DND-41 (cell line): ENCODE data around the gene TM4SF18.

Experiments used
- ATAC-seq: fragments of 200-7000 bp; cut with Tn5 transposase; 3 replicates; pipeline ENCODE4 v1.9.1; 2021; ENCODE audit warnings: low read depth; ENCODE audit not compliant: insufficient read depth
- DNase-seq: peaks from one replicate; pipeline ENCODE4 v3.0.0-alpha.2; 2020
- H2AFZ ChIP-seq: 2 replicates; pipeline ENCODE4 v1.6.0; 2012; ENCODE audit warnings: low read depth, low read length
- H3K27ac ChIP-seq: 2 replicates; pipeline ENCODE4 v1.5.1; 2012; ENCODE audit warnings: low read length, inconsistent platforms
- H3K27me3 ChIP-seq: fragments of 200-600 bp; sonication (generic); 2 replicates; pipeline ENCODE4 v1.6.0; 2012; ENCODE audit warnings: low read length, mild to moderate bottlenecking, inconsistent platforms; ENCODE audit not compliant: insufficient read depth, poor library complexity
- H3K36me3 ChIP-seq: 2 replicates; pipeline ENCODE4 v1.5.1; 2012; ENCODE audit warnings: low read length, inconsistent platforms; ENCODE audit not compliant: insufficient read depth
- H3K4me1 ChIP-seq: 2 replicates; pipeline ENCODE4 v1.5.1; 2012; ENCODE audit warnings: mild to moderate bottlenecking, low read length; ENCODE audit not compliant: insufficient read depth
- H3K4me2 ChIP-seq: 2 replicates; pipeline ENCODE4 v1.6.0; 2012; ENCODE audit warnings: mild to moderate bottlenecking, moderate library complexity, low read length, inconsistent platforms; ENCODE audit not compliant: insufficient read depth
- H3K4me3 ChIP-seq, 2 experiments: fragments of 200-600 bp in 1 of 2; shearing (Covaris generic) in 1 of 2; 2 replicates each; pipeline ENCODE4 v1.5.1; 2012 to 2016; ENCODE audit warnings: inconsistent platforms in 2 of 2, low read length in 2 of 2, mild to moderate bottlenecking in 2 of 2, low read depth in 1 of 2, moderate library complexity in 1 of 2
- H3K79me2 ChIP-seq: 2 replicates; pipeline ENCODE4 v1.6.0; 2012; ENCODE audit warnings: low read length, inconsistent platforms; ENCODE audit not compliant: insufficient read depth
- H3K9ac ChIP-seq: 2 replicates; pipeline ENCODE4 v1.6.0; 2012; ENCODE audit warnings: low read depth, mild to moderate bottlenecking, inconsistent platforms, low read length, moderate library complexity
- H3K9me3 ChIP-seq: 2 replicates; pipeline ENCODE4 v1.5.1; 2012; ENCODE audit warnings: low read length, moderate library complexity, mild to moderate bottlenecking, inconsistent platforms; ENCODE audit not compliant: insufficient read depth, severe bottlenecking
- H4K20me1 ChIP-seq: 2 replicates; pipeline ENCODE4 v1.6.0; 2012; ENCODE audit warnings: low read length; ENCODE audit not compliant: insufficient read depth
- EZH2 ChIP-seq: IDR thresholded peaks from 3 replicates; pipeline ENCODE4 v1.6.1; 2012; ENCODE audit warnings: borderline replicate concordance, low read depth, mild to moderate bottlenecking, moderate library complexity, low read length, inconsistent platforms; ENCODE audit not compliant: severe bottlenecking
- TF ChIP-seq, protein P1 (sequence below): IDR thresholded peaks from 2 replicates; pipeline ENCODE4 v1.5.1; 2012; ENCODE audit warnings: borderline replicate concordance, low read length, moderate library complexity, mild to moderate bottlenecking; ENCODE audit not compliant: poor library complexity, severe bottlenecking; ENCODE audit errors: extremely low read depth

TM4SF18 gene

DNA sequence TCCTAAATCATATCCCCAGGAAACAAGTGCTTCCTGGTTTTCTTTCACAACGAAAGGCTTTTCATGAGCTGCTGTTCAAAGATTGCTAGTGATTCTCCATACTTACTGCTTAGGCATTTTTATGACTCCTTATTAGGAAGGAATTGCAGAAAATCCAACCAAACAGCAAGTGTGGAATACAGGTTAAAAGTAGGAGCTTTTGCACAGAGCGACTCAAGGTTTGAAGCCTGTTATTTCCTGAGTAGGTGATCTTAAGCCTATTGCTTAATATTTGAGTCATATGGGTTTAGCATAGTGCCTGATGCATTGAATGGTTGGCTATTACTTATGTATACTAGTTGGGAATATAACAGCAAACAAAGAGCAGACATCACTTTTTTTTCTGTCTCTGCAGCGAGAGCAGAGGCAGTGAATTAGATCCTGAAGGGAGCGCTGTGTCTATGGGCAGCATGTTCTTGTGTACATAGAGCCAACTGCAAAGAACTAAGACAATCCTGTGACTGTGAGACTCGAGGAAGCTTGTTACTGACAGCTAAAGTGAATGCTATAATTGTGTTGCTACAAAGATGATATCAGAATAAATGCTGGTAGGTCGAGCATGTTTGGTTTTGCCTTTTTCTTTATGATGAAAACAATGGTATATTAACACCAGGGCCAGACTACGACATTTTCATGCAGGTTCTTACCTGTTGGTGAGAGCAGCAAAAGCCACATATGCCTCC lies 37.7 kb upstream of the TM4SF18 start:
- Histone ChIP-seq H3K4me2 (no peak overlapping the region), H3K9me3 (no peaks in the 10 kb centered on the region), H3K4me3 (no peak overlapping the region), H2AFZ (no peak overlapping the region), H4K20me1 (no peaks in the 10 kb centered on the region), H3K27ac (no peak overlapping the region), H3K79me2 (no peaks in the 10 kb centered on the region), H3K4me1 (no peaks in the 10 kb centered on the region), H3K36me3 (no peaks in the 10 kb centered on the region), H3K9ac (no peak overlapping the region), H3K27me3 (no peaks in the 10 kb centered on the region)
- no peak for TF ChIP-seq EZH2
- TF ChIP-seq, protein P1, sequence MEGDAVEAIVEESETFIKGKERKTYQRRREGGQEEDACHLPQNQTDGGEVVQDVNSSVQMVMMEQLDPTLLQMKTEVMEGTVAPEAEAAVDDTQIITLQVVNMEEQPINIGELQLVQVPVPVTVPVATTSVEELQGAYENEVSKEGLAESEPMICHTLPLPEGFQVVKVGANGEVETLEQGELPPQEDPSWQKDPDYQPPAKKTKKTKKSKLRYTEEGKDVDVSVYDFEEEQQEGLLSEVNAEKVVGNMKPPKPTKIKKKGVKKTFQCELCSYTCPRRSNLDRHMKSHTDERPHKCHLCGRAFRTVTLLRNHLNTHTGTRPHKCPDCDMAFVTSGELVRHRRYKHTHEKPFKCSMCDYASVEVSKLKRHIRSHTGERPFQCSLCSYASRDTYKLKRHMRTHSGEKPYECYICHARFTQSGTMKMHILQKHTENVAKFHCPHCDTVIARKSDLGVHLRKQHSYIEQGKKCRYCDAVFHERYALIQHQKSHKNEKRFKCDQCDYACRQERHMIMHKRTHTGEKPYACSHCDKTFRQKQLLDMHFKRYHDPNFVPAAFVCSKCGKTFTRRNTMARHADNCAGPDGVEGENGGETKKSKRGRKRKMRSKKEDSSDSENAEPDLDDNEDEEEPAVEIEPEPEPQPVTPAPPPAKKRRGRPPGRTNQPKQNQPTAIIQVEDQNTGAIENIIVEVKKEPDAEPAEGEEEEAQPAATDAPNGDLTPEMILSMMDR = no peak
- ATAC-seq = no peak
- DNase-seq = no peak

DNA sequence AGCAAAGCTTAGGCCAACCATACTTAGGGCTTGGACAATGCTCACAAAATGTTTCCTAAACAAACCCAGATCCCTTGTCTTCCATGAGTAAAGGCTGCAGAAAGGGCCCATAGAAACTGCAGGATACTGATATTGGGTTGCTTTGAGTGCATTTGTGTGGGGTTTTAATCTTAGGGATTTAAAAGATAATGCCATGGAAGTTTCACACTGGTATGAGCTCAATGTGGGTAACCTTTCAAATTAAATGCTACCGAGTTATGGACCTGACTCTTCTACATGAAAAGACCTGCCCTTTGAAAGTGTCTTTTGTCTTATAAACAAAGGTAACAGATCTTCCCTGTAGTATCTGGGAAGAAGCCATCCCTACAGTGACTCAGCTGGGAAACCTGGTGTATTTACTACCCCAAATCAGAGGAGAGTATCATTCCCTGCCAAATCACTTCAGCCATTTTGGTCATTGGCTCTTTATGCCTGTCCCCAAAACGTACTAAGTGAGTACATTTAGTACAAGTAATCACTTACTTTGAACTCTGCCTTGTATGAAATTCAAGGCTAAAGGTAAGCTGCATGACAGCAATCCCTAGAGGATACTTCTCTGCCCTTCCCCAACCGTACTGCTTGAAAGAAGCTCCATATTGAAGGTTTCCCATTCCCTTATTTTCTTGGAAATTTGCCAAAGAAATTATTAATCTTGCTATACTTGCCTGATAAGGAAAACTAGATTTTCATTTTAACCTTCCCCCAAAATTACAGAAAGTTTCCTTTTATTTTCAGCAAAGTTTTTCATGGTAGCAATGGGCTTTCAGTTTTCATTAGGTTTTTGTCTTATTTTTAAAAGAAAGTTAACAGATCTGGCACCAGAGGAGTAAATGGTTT lies 36.8 kb upstream of the TM4SF18 start:
- no peaks in the 10 kb centered on the region for H3K36me3 ChIP-seq
- no peak overlapping the region for H3K4me3 ChIP-seq
- H3K27me3 ChIP-seq = no peaks in the 10 kb centered on the region
- H3K9me3 ChIP-seq = no peaks in the 10 kb centered on the region
- no peaks in the 10 kb centered on the region for H3K79me2 ChIP-seq
- H3K4me2 ChIP-seq = no peak overlapping the region
- TF ChIP-seq, protein P1 = no peak
- no peak for TF ChIP-seq EZH2
- no peaks in the 10 kb centered on the region for H3K4me1 ChIP-seq
- DNase-seq = no peak
- H3K9ac ChIP-seq = no peak overlapping the region
- no peak overlapping the region for H2AFZ ChIP-seq
- H4K20me1 ChIP-seq = no peaks in the 10 kb centered on the region
- no peak for ATAC-seq
- no peak overlapping the region for H3K27ac ChIP-seq

DNA sequence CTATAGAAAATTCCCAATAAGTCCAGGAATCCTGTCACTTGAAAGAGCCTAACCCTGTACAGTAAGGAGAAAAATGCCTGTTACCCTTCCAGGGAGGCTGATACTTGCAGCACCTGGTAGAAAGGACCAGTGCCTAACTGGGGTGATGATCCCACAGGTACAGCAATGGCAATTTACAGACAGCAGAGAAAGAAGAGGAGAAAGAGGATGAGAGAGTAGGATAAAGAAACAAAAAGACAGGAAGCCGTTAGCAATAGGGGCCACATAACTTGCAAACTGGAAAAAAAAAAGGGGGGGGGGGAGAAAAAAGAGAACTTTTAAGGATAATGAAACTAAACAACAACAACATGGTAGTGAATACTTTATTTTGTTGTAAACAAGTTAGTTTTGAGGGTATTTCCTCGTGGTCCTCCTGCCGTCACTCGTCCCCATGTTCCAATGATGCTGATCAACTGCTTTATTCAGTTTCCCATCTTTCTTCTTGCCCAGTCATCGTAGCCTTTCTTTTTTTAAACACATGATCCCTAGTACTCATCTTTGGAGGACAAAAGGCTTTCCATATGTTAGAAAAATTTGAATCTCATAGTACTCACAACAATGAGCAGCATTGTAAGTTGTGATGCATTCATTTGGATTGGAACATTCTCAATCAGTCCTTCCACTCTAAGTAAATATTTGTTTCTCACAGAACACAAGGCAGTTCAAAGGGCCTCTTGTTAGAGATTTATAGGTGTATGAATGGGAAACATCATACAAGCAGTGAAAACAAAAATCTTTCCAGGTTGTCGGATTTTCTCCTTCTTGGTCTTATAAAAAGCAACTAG lies 35.5 kb upstream of the TM4SF18 start:
- H4K20me1 ChIP-seq = no peaks in the 10 kb centered on the region
- ATAC-seq = no peak
- H3K4me1 ChIP-seq = no peaks in the 10 kb centered on the region
- no peak overlapping the region for H3K9ac ChIP-seq
- TF ChIP-seq, protein P1 = no peak
- no peak for TF ChIP-seq EZH2
- no peak for DNase-seq
- no peak overlapping the region for H3K4me3 ChIP-seq
- H3K36me3 ChIP-seq = no peaks in the 10 kb centered on the region
- no peaks in the 10 kb centered on the region for H3K9me3 ChIP-seq
- no peak overlapping the region for H3K4me2 ChIP-seq
- no peak overlapping the region for H3K27ac ChIP-seq
- H2AFZ ChIP-seq = no peak overlapping the region
- H3K79me2 ChIP-seq = no peaks in the 10 kb centered on the region
- H3K27me3 ChIP-seq = no peaks in the 10 kb centered on the region
